BE2C (cell line): Measurements from ENCODE around the gene SIGMAR1.

Experiments
- DNase-seq: peaks from one replicate; pipeline ENCODE4 v3.0.0-alpha.2; 2020
- H3K27me3 ChIP-seq: fragments of 250-450 bp; sonication (Bioruptor Pico); 2 replicates; pipeline ENCODE4 v1.5.1; 2020; ENCODE audit warnings: mild to moderate bottlenecking
- H3K36me3 ChIP-seq: fragments of 250-450 bp; sonication (Bioruptor Pico); 2 replicates; pipeline ENCODE4 v1.5.1; 2020; ENCODE audit warnings: mild to moderate bottlenecking
- H3K4me1 ChIP-seq: fragments of 250-450 bp; sonication (Bioruptor Pico); 2 replicates; pipeline ENCODE4 v1.5.1; 2020
- H3K4me3 ChIP-seq: 2 replicates; pipeline ENCODE4 v1.5.1; 2011; ENCODE audit warnings: low read depth, low read length
- H3K9me3 ChIP-seq: fragments of 250-450 bp; sonication (Bioruptor Pico); 2 replicates; pipeline ENCODE4 v1.5.1; 2020
- TF ChIP-seq, protein P1 (sequence below): IDR thresholded peaks from 2 replicates; pipeline ENCODE4 v1.5.1; 2012; ENCODE audit warnings: mild to moderate bottlenecking, low read depth, low read length

Gene SIGMAR1

DNA sequence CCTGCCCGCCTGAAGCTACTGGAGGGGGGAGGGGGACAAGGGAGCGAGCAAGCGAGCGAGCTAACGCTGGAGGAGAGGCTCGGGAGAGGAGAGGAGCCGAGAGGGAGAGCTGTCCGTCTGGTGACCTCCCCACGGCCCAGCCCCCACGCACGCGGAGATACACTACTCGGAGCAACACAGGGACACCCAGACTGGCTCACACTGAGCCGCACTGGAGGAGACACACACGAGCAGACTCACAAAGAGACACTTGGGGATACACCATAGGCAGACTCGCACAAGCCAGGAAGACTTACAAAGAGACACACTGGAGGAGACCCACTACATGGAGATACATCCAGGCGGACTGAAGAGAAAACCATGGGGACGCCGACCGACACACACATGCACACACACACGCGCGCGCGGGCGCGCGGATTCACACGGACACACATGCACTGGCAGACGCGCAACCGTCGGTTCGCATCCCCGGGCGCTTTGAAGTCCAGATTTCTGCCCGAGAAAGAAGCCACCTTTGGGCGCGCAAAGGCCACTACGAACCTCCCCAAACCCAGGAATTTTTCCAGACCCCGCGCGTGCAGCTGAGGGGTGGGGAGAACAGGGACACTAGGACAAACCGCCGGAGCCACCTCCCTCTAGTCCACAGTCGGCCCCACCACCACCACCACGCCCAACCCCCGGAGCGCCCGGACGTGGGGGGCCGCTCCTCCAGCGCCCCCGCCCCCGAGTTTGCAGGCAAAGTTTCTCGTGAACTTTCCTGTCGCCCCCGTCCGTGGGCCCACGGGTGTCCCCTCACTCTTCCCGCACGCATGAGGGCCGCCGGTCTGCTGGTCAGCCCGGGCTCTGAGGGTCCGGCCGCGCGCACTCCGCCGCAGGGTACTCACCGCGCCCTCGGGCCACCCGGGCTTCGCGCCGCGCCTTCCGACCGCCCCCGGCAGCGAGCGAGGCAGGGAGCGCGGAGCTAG lies 48.6 kb downstream of the SIGMAR1 start:
- H3K4me3 ChIP-seq, result peak overlapping the region; percentile 94
- no peaks in the 10 kb centered on the region for H3K27me3 ChIP-seq
- TF ChIP-seq, protein P1, sequence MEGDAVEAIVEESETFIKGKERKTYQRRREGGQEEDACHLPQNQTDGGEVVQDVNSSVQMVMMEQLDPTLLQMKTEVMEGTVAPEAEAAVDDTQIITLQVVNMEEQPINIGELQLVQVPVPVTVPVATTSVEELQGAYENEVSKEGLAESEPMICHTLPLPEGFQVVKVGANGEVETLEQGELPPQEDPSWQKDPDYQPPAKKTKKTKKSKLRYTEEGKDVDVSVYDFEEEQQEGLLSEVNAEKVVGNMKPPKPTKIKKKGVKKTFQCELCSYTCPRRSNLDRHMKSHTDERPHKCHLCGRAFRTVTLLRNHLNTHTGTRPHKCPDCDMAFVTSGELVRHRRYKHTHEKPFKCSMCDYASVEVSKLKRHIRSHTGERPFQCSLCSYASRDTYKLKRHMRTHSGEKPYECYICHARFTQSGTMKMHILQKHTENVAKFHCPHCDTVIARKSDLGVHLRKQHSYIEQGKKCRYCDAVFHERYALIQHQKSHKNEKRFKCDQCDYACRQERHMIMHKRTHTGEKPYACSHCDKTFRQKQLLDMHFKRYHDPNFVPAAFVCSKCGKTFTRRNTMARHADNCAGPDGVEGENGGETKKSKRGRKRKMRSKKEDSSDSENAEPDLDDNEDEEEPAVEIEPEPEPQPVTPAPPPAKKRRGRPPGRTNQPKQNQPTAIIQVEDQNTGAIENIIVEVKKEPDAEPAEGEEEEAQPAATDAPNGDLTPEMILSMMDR, result no peak
- no peaks in the 10 kb centered on the region for H3K9me3 ChIP-seq
- peak; percentile 39 for DNase-seq
- peaks cover 28% of the 10 kb centered on the region for H3K4me1 ChIP-seq
- no peaks in the 10 kb centered on the region for H3K36me3 ChIP-seq

DNA sequence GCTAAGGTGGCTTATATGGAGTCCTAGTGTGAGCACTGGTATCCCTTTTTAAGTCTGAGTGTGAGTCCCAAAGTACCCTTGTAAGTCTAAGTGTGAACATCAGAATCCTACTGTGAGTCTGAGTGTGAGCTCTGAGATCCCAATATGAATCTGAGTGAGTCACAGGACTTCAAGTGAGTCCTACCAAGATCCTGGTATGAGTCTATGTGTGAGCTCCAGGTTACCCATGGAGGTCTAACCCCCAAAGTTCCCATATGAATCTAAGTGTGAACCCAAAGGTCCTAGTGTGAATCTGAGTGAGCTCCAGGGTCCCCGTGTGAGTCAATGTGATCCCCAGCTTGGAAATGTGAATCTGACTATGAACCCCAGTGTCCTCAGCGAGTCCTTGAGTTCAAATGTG lies 50.3 kb downstream of the SIGMAR1 start:
- Histone ChIP-seq H3K4me1 (peaks cover 41% of the 10 kb centered on the region), H3K36me3 (no peaks in the 10 kb centered on the region), H3K9me3 (no peaks in the 10 kb centered on the region), H3K4me3 (no peak overlapping the region), H3K27me3 (no peaks in the 10 kb centered on the region)
- no peak for DNase-seq
- TF ChIP-seq, protein P1, result no peak

DNA sequence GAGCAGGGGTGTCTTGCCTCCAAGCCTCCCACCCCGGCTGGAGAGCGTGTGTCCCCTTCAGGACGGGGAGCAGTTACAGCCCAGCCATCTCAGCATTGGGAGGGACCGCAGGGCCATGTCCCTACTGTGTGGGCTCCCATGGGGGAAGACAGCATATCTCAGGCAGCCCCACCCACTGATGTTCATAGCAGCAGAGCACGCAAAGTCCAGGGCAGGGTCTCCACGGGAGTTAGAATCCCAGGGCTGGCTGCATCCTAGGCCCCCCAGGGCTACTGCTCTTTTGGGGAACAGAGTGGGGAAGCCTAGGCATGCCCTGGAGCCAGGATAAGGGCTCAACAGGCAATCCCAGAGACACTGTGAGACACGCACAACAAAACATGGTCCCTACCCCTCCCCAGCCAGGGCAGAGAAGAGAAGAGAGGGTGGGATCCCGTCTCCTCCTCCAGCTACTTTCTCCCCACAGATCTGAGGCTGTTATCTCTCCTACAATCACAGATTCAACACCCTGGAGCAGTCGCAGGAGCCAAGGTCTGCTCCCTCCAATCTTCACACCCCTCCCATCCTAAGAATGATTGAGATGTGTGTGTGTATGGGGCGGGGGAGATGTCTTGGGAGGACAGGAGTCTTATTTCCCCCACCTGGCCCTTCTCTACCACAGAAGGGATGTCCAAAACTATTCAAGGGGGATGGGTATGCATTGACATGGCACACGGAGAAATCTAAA lies 51.5 kb downstream of the SIGMAR1 start:
- Histone ChIP-seq H3K9me3 (no peaks in the 10 kb centered on the region), H3K4me3 (no peak overlapping the region), H3K4me1 (peaks cover 46% of the 10 kb centered on the region), H3K36me3 (peaks cover 5% of the 10 kb centered on the region; the same call in 1 of the 2 replicates), H3K27me3 (no peaks in the 10 kb centered on the region)
- TF ChIP-seq, protein P1, result no peak
- DNase-seq, result no peak

DNA sequence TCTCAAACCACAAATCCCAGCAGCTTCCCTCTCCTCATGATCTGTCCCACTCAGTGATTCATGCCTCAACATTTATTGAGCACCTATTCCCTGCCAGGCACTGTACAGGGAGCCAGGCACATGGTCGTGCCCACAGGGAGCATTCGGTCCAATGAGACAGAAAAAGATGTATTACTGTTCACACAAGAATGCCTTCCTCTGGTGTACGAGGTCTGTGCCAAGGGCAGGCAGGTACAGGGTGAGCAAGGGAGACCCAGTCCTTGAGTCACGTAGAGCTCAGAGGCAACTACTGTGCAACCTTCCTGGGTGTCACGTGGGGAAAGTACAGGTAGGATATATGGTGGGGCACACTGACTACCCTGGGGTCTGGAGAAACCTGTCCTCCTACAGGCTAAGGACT lies 52.6 kb downstream of the SIGMAR1 start:
- H3K36me3 ChIP-seq, result peaks cover 7% of the 10 kb centered on the region; the same call in 1 of the 2 replicates
- no peaks in the 10 kb centered on the region for H3K9me3 ChIP-seq
- no peak overlapping the region for H3K4me3 ChIP-seq
- no peak for DNase-seq
- TF ChIP-seq, protein P1, result no peak
- H3K27me3 ChIP-seq, result no peaks in the 10 kb centered on the region
- peaks cover 53% of the 10 kb centered on the region for H3K4me1 ChIP-seq
